Endothelial cell of umbilical vein (primary cell): ENCODE results near the gene NUDT13. TPM values are rescaled to one million over a fixed set of nuclear protein-coding genes. Genes with fewer than 3 reads are reported as not detected.

Experiments
- BruUV-seq: library from RNA; stranded (reverse); fragments of 400-500 nt; replicated peaks from 2 replicates; lab custom pipeline; 2021; lab: Mats Ljungman, UMichigan
- CTCF ChIA-PET: fragments of 300-600, 350-600 bp; sonication (Branson Sonifier 250); formaldehyde crosslinking; loops from one replicate; lab custom pipeline; 2021; ENCODE audit warnings: antibody characterized with exemption, inconsistent platforms; lab: Charles Lee
- POLR2A ChIA-PET: fragments of 300-600, 350-600 bp; sonication (Branson Sonifier 250); formaldehyde crosslinking; loops from one replicate; lab custom pipeline; 2021; ENCODE audit warnings: antibody characterized with exemption, inconsistent platforms; lab: Charles Lee
- DNase-seq: peaks from one replicate; pipeline ENCODE4 v3.0.0-alpha.2; 2011; ENCODE audit warnings: low read depth, low spot score
- FAIRE-seq: peaks from 2 replicates; lab custom pipeline; 2011; peaks lifted over from hg19 to GRCh38; lab: Jason Lieb, UNC
- H2AFZ ChIP-seq: 2 replicates; pipeline ENCODE4 v1.6.0; 2012; ENCODE audit warnings: low read depth, low read length, control low read depth, inconsistent platforms
- H3K27ac ChIP-seq: 2 replicates; pipeline ENCODE4 v1.5.1; 2011; ENCODE audit warnings: low read depth, mild to moderate bottlenecking, control low read depth, low read length, moderate library complexity; ENCODE audit not compliant: insufficient read depth
- H3K27me3 ChIP-seq, 2 experiments: 2 replicates each; pipeline versions ENCODE4 v1.6.0 to v1.6.1; 2011; ENCODE audit warnings: low read length in 2 of 2, mixed read lengths in 1 of 2; ENCODE audit not compliant: control insufficient read depth in 2 of 2, insufficient read depth in 2 of 2
- H3K36me3 ChIP-seq, 2 experiments: 2 replicates in 1 of 2; 3 replicates in 1 of 2; pipeline ENCODE4 v1.5.1; 2011; ENCODE audit warnings: low read length in 2 of 2, mild to moderate bottlenecking in 1 of 2, moderate library complexity in 1 of 2; ENCODE audit not compliant: control insufficient read depth in 2 of 2, insufficient read depth in 2 of 2; ENCODE audit errors: extremely low read depth in 1 of 2
- H3K4me1 ChIP-seq: 3 replicates; pipeline ENCODE4 v1.5.1; 2011; ENCODE audit warnings: mild to moderate bottlenecking, low read length; ENCODE audit not compliant: control insufficient read depth, insufficient read depth; ENCODE audit errors: extremely low read depth
- H3K4me2 ChIP-seq: 2 replicates; pipeline ENCODE4 v1.6.1; 2011; ENCODE audit warnings: low read length, control low read depth, mixed read lengths; ENCODE audit not compliant: insufficient read depth
- H3K4me3 ChIP-seq, 3 experiments: fragments of 200-600 bp in 1 of 3; sonication (generic), shearing (Covaris generic) in 1 of 3; replicated peaks in 1 of 3; 2 replicates each; pipeline ENCODE4 v1.5.1; 2011 to 2016; ENCODE audit warnings: control low read depth in 3 of 3, low read length in 3 of 3, mild to moderate bottlenecking in 2 of 3, inconsistent platforms in 1 of 3, low read depth in 1 of 3, moderate library complexity in 1 of 3; ENCODE audit not compliant: insufficient read depth in 1 of 3
- H3K79me2 ChIP-seq: 2 replicates; pipeline ENCODE4 v1.6.0; 2012; ENCODE audit warnings: low read length, inconsistent platforms; ENCODE audit not compliant: control insufficient read depth, insufficient read depth
- H3K9ac ChIP-seq: replicated peaks from 2 replicates; pipeline ENCODE3; 2011; ENCODE audit warnings: low read length, control low read depth; ENCODE audit not compliant: insufficient read depth; ENCODE audit errors: extremely low read depth
- H3K9me1 ChIP-seq: replicated peaks from 3 replicates; pipeline ENCODE4 v1.6.0; 2011; ENCODE audit warnings: mild to moderate bottlenecking, low read length; ENCODE audit not compliant: control insufficient read depth, insufficient read depth; ENCODE audit errors: extremely low read depth
- H3K9me3 ChIP-seq: replicated peaks from 2 replicates; pipeline ENCODE4 v1.5.1; 2012; ENCODE audit warnings: low read length, inconsistent platforms; ENCODE audit not compliant: control insufficient read depth, insufficient read depth
- H4K20me1 ChIP-seq: replicated peaks from 2 replicates; pipeline ENCODE3; 2011; ENCODE audit warnings: mild to moderate bottlenecking, low read length; ENCODE audit not compliant: control insufficient read depth, insufficient read depth; ENCODE audit errors: extremely low read depth
- FOS ChIP-seq: IDR thresholded peaks from 2 replicates; pipeline ENCODE4 v1.6.1; 2011; ENCODE audit warnings: mild to moderate bottlenecking, low read length, moderate library complexity, borderline replicate concordance; ENCODE audit not compliant: insufficient read depth
- GATA2 ChIP-seq: IDR thresholded peaks from 2 replicates; pipeline ENCODE4 v1.7.0; 2011; ENCODE audit warnings: low read depth, mild to moderate bottlenecking, moderate library complexity, mixed read lengths, low read length; ENCODE audit not compliant: insufficient read length, insufficient read depth
- MAX ChIP-seq: IDR thresholded peaks from 2 replicates; pipeline ENCODE4 v1.6.1; 2011; ENCODE audit not compliant: insufficient read depth, insufficient read length
- POLR2AphosphoS5 ChIP-seq: IDR thresholded peaks from 2 replicates; pipeline ENCODE4 v1.6.1; 2012; ENCODE audit warnings: low read depth, mild to moderate bottlenecking, control low read depth, low read length, moderate library complexity; ENCODE audit not compliant: insufficient read depth
- dilution Hi-C: fragments of 300-500 bp; cut with MboI; formaldehyde crosslinking; loops from one replicate; pipeline ENCODE4 v1.15.0; 2019; ENCODE audit warnings: low sequenced_read_pairs; ENCODE audit not compliant: extremely low pct_ligation_motif_present
- intact Hi-C: fragments of 100-400 bp; cut with micrococcal nuclease; formaldehyde crosslinking; loops from one replicate; pipeline ENCODE4 v1.10.0; 2022
- polyA plus RNA-seq, 4 experiments: library from polyadenylated mRNA; depleted of rRNA in 3 of 4; stranded (reverse) in 3 of 4; unstranded in 1 of 4; fragments of >200 nt; gene quantifications; 2 replicates each; pipeline versions ENCODE4 v1.2.1 to v1.2.3, GENCODE V29; 2011 to 2012; ENCODE audit warnings: missing spikeins in 1 of 4
- small RNA-seq: library from RNA; depleted of rRNA; stranded (forward); fragments of <200 nt; gene quantifications from one replicate; pipeline ENCODE3, GENCODE V24; 2012; ENCODE audit warnings: low replicate concordance, low read depth; ENCODE audit not compliant: insufficient read depth, insufficient read length
- total RNA-seq: library from RNA; stranded (reverse); gene quantifications from 2 replicates; pipeline ENCODE4 v1.2.3, GENCODE V29; 2021

Gene NUDT13
- total and polyA plus RNA-seq, 2 donors (not counting 3 experiments of a cell fraction or from before 2014, with no cell fraction given): 1.6 to 2.3 TPM

- peak; percentile 33 for FAIRE-seq
- dilution Hi-C loops: no loop called here
- H3K27me3 ChIP-seq: no peaks in the 10 kb centered on the region
- peak overlapping the region in 1 of 3 experiments; percentile 6 for H3K4me3 ChIP-seq
- POLR2A ChIA-PET: no interaction called here
- BruUV-seq: no TSS peak
- H3K4me2 ChIP-seq: peak overlapping the region; percentile 78
- TF ChIP-seq MAX: no peak
- TF ChIP-seq POLR2AphosphoS5: peak; percentile 25
- TF ChIP-seq FOS: peak; percentile 49
- peak; percentile 60 for TF ChIP-seq GATA2
- peak overlapping the region; percentile 72 for H3K27ac ChIP-seq
- H3K4me1 ChIP-seq: peaks cover 14% of the 10 kb centered on the region
- H3K9ac ChIP-seq: no peak overlapping the region
- CTCF ChIA-PET: interaction anchor here (0.9 kb wide), 1 partner anchor 78 kb away, joined by 3 read pairs; the partner anchor contains the start of gene P4HA1
- no peaks in the 10 kb centered on the region for H3K9me3 ChIP-seq
- no peaks in the 10 kb centered on the region for H4K20me1 ChIP-seq
- no peaks in the 10 kb centered on the region for H3K36me3 ChIP-seq
- intact Hi-C loops: no loop called here
- no peaks in the 10 kb centered on the region for H3K9me1 ChIP-seq
- DNase-seq: peak; percentile 63
- H3K79me2 ChIP-seq: no peaks in the 10 kb centered on the region
- peak overlapping the region; percentile 32 for H2AFZ ChIP-seq
Observed at GRCh38 chr10:73174148-73174925, 64.1 kb downstream of the NUDT13 start.

Small RNAs within 50 kb of the gene (small RNA-seq; reads per million reads assigned to genes)
- gene RF00019 (not detected), gene SNORA11F (159 reads per million, percentile 98 among the genes with 10 or more reads in this experiment)

Other genes with a start within 250 kb of the NUDT13 start
- 0.15 TPM in 1 of 2 replicates, not detected in the other for gene OIT3, start 216.7 kb upstream of the NUDT13 start, total RNA-seq
- gene OIT3, start 216.7 kb upstream of the NUDT13 start, polyA plus RNA-seq: 0.05 TPM in 1 of 2 replicates, not detected in the other
- gene PLA2G12B, start 155.6 kb upstream of the NUDT13 start, total RNA-seq: not detected in 2 replicates
- gene PLA2G12B, start 155.6 kb upstream of the NUDT13 start, polyA plus RNA-seq: not detected in 2 replicates
- 29.0 and 29.1 TPM in 2 replicates for gene P4HA1, start 13.6 kb upstream of the NUDT13 start, total RNA-seq
- 10.1 and 14.3 TPM in 2 replicates for gene P4HA1, start 13.6 kb upstream of the NUDT13 start, polyA plus RNA-seq
- gene ECD, start 57.6 kb downstream of the NUDT13 start, total RNA-seq: 32.3 and 36.6 TPM in 2 replicates
- gene ECD, start 57.6 kb downstream of the NUDT13 start, polyA plus RNA-seq: 22.8 and 27.2 TPM in 2 replicates
- gene FAM149B1, start 57.7 kb downstream of the NUDT13 start, total RNA-seq: 18.9 and 19.5 TPM in 2 replicates
- gene FAM149B1, start 57.7 kb downstream of the NUDT13 start, polyA plus RNA-seq: 23.4 and 26.7 TPM in 2 replicates
- 47.1 and 55.0 TPM in 2 replicates for gene DNAJC9, start 136.8 kb downstream of the NUDT13 start, total RNA-seq
- 27.1 and 29.1 TPM in 2 replicates for gene DNAJC9, start 136.8 kb downstream of the NUDT13 start, polyA plus RNA-seq
- gene MRPS16, start 142.2 kb downstream of the NUDT13 start, total RNA-seq: 86.0 and 94.5 TPM in 2 replicates
- 159 and 161 TPM in 2 replicates for gene MRPS16, start 142.2 kb downstream of the NUDT13 start, polyA plus RNA-seq
- gene CFAP70, start 248.4 kb downstream of the NUDT13 start, total RNA-seq: 0.12 and 0.27 TPM in 2 replicates
- 0.11 and 0.19 TPM in 2 replicates for gene CFAP70, start 248.4 kb downstream of the NUDT13 start, polyA plus RNA-seq